GM21528 (cell line): ENCODE results near the gene ITGA8.

Experiments
- ATAC-seq: cut with Tn5 transposase; IDR thresholded peaks from one replicate; pipeline ENCODE4 v1.9.1; 2021; ENCODE audit warnings: mild to moderate bottlenecking, moderate library complexity; ENCODE audit not compliant: unreplicated experiment, low FRiP score

The ITGA8 gene

GRCh38 chr10:15737656-15738055, 17.9 kb upstream of the ITGA8 start:
- ATAC-seq, result no peak

GRCh38 chr10:15735763-15736162, 16.0 kb upstream of the ITGA8 start:
- no peak for ATAC-seq

GRCh38 chr10:15730341-15730740, 10.6 kb upstream of the ITGA8 start:
- ATAC-seq, result no peak

- no peak for ATAC-seq
Observed at GRCh38 chr10:15729890-15730289, 10.2 kb upstream of the ITGA8 start.

GRCh38 chr10:15726042-15726441, 6.3 kb upstream of the ITGA8 start:
- no peak for ATAC-seq

GRCh38 chr10:15725603-15726002, 5.9 kb upstream of the ITGA8 start:
- ATAC-seq, result no peak

- ATAC-seq, result no peak
Observed at GRCh38 chr10:15724683-15725082, 5.0 kb upstream of the ITGA8 start.

- ATAC-seq, result no peak
Observed at GRCh38 chr10:15723803-15724202, 4.1 kb upstream of the ITGA8 start.

- ATAC-seq, result no peak
Observed at GRCh38 chr10:15720635-15721287, 1.0 kb upstream of the ITGA8 start.

GRCh38 chr10:15719049-15719898, 448 bp downstream of the ITGA8 start:
- ATAC-seq, result no peak

GRCh38 chr10:15718694-15719048, 1.1 kb downstream of the ITGA8 start:
- no peak for ATAC-seq

- ATAC-seq, result no peak
Observed at GRCh38 chr10:15715619-15716227, 4.0 kb downstream of the ITGA8 start.

GRCh38 chr10:15714847-15715246, 4.9 kb downstream of the ITGA8 start:
- no peak for ATAC-seq

- no peak for ATAC-seq
Observed at GRCh38 chr10:15712883-15713282, 6.8 kb downstream of the ITGA8 start.

GRCh38 chr10:15710455-15710854, 9.3 kb downstream of the ITGA8 start:
- no peak for ATAC-seq

GRCh38 chr10:15705298-15705697, 14.4 kb downstream of the ITGA8 start:
- no peak for ATAC-seq

- no peak for ATAC-seq
Observed at GRCh38 chr10:15704581-15704968, 15.1 kb downstream of the ITGA8 start.

GRCh38 chr10:15703944-15704580, 15.7 kb downstream of the ITGA8 start:
- ATAC-seq, result no peak

GRCh38 chr10:15703151-15703880, 16.4 kb downstream of the ITGA8 start:
- no peak for ATAC-seq

GRCh38 chr10:15700078-15700674, 19.5 kb downstream of the ITGA8 start:
- no peak for ATAC-seq
